ENCODE data around the gene OR9A2.
A peak's percentile ranks its signal among the peaks of the same experiment; 100 is the strongest.

The OR9A2 gene

DNA sequence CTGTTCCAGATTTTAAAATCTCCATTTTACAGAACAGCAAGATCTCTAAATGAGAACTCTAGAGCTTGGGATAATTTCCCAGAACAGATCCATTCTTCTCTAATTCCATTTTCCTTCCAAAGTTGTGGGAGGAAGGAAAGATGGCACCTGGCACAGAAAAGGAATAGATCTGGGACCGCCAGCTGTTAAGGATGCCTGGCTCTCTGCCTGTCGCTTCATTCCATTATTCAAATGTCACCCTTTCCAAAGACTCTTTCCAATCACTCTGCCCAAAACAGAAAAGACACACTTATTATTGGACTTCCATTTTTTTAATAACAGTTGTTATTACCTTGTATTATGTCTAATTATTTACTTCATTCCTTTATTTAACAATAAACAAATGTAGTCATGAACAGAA lies 751 bp upstream of the OR9A2 start:
- H3K23ac ChIP-seq (ENCODE audit: low read length): no peak overlapping the region
- no peaks in the 10 kb centered on the region for H3K9me3 ChIP-seq (ENCODE audit: insufficient read depth, low read depth, low read length)
- no peak overlapping the region for H3K4me2 ChIP-seq (ENCODE audit: low read length)
- H2AFZ ChIP-seq (ENCODE audit: insufficient read depth, low read length, poor library complexity): no peak overlapping the region
- H3K14ac ChIP-seq (ENCODE audit: low read length): no peak overlapping the region
- no peaks in the 10 kb centered on the region for H3K79me1 ChIP-seq (ENCODE audit: low read length)
- H4K91ac ChIP-seq (ENCODE audit: low read depth, low read length): no peak overlapping the region
- H2BK12ac ChIP-seq (ENCODE audit: low read length): no peak overlapping the region
- H3K18ac ChIP-seq (ENCODE audit: low read length): no peak overlapping the region
- DNase-seq: no peak
- H3K4me1 ChIP-seq (ENCODE audit: control insufficient read depth in 1 of 2, insufficient read depth in 2 of 2, low read length in 2 of 2): no peaks in the 10 kb centered on the region
- no peak overlapping the region for H2BK120ac ChIP-seq (ENCODE audit: insufficient read depth, low read length, poor library complexity)
- H4K12ac ChIP-seq (ENCODE audit: low read depth, low read length): no peak overlapping the region
- H3K4me3 ChIP-seq (ENCODE audit: low read depth, low read length): no peak overlapping the region
- no peak overlapping the region for H2BK5ac ChIP-seq (ENCODE audit: low read depth, low read length, poor library complexity)
- no peak overlapping the region for H2AK5ac ChIP-seq (ENCODE audit: low read length)
- H4K8ac ChIP-seq (ENCODE audit: low read depth, low read length): no peak overlapping the region
- H3K79me2 ChIP-seq (ENCODE audit: control insufficient read depth, insufficient read depth, low read length, poor library complexity): no peaks in the 10 kb centered on the region
- H3K27ac ChIP-seq (ENCODE audit: low read depth, low read length): no peak overlapping the region
- H3K36me3 ChIP-seq (ENCODE audit: control insufficient read depth in 1 of 2, insufficient read depth in 2 of 2, low read length in 2 of 2): no peaks in the 10 kb centered on the region
- no peak overlapping the region for H3K9ac ChIP-seq (ENCODE audit: low read length)
- no CpG with 5 or more reads among the region's 2 CpGs for WGBS (ENCODE audit: extremely low coverage, insufficient coverage, insufficient read length)
- H3K4ac ChIP-seq (ENCODE audit: low read depth, low read length): no peak overlapping the region
- H3K27me3 ChIP-seq (ENCODE audit: insufficient read depth, low read length): no peaks in the 10 kb centered on the region

DNA sequence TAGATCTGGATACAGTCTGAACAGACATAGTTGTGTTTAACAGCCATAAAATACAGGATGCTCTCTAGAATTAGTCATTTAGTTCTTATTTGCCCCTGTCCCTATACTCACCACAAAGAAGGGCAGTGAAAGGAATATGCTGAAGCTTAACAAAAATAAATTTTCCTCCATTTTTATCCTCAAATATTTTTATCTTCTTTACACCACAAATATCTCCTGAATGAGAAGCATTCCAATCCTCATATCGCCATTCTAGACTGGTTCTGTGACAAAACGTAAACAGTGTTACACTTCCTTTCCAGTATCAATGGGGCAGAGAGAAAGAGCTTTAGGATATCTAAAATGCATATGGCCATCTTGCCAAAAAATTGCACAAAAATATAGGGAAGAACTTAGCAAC lies 1.6 kb downstream of the OR9A2 start:
- no peak overlapping the region for H3K4me3 ChIP-seq (ENCODE audit: low read depth, low read length)
- no peak overlapping the region for H3K4ac ChIP-seq (ENCODE audit: low read depth, low read length)
- no peaks in the 10 kb centered on the region for H3K27me3 ChIP-seq (ENCODE audit: insufficient read depth, low read length)
- no peak overlapping the region for H3K23ac ChIP-seq (ENCODE audit: low read length)
- no peak overlapping the region for H2AK5ac ChIP-seq (ENCODE audit: low read length)
- no peak overlapping the region for H4K8ac ChIP-seq (ENCODE audit: low read depth, low read length)
- no peak overlapping the region for H4K12ac ChIP-seq (ENCODE audit: low read depth, low read length)
- H4K91ac ChIP-seq (ENCODE audit: low read depth, low read length): no peak overlapping the region
- H3K36me3 ChIP-seq (ENCODE audit: control insufficient read depth in 1 of 2, insufficient read depth in 2 of 2, low read length in 2 of 2): no peaks in the 10 kb centered on the region
- H3K9me3 ChIP-seq (ENCODE audit: insufficient read depth, low read depth, low read length): no peaks in the 10 kb centered on the region
- H2AFZ ChIP-seq (ENCODE audit: insufficient read depth, low read length, poor library complexity): no peak overlapping the region
- DNase-seq: no peak
- no peak overlapping the region for H3K4me2 ChIP-seq (ENCODE audit: low read length)
- no peak overlapping the region for H2BK5ac ChIP-seq (ENCODE audit: low read depth, low read length, poor library complexity)
- H3K14ac ChIP-seq (ENCODE audit: low read length): no peak overlapping the region
- H3K79me2 ChIP-seq (ENCODE audit: control insufficient read depth, insufficient read depth, low read length, poor library complexity): no peaks in the 10 kb centered on the region
- no peak overlapping the region for H3K18ac ChIP-seq (ENCODE audit: low read length)
- WGBS (ENCODE audit: extremely low coverage, insufficient coverage, insufficient read length): no CpG with 5 or more reads among the region's 2 CpGs
- no peaks in the 10 kb centered on the region for H3K4me1 ChIP-seq (ENCODE audit: control insufficient read depth in 1 of 2, insufficient read depth in 2 of 2, low read length in 2 of 2)
- H2BK12ac ChIP-seq (ENCODE audit: low read length): no peak overlapping the region
- H2BK120ac ChIP-seq (ENCODE audit: insufficient read depth, low read length, poor library complexity): no peak overlapping the region
- H3K9ac ChIP-seq (ENCODE audit: low read length): no peak overlapping the region
- H3K79me1 ChIP-seq (ENCODE audit: low read length): no peaks in the 10 kb centered on the region
- no peak overlapping the region for H3K27ac ChIP-seq (ENCODE audit: low read depth, low read length)

DNA sequence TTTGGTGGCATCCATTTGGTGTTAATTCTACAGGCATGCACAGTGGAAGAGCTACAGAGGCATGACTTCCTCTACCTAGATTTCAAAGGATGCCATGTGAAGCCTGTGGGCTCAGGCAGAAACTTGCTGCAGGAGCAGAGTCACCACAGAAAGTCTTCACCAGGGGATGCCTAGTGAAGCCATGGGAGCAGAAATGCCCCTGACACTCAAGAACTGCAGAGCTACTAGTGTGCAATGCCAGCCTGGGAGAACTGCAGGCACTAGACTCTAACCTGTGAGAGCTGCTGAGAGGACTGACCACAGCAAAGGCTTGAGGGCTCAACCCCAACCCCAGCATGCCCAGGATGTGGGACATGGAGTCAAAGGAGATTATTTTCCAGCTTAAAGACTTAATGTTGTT lies 3.9 kb downstream of the OR9A2 start:
- Histone ChIP-seq H3K4me2 (ENCODE audit: low read length) (no peak overlapping the region), H3K18ac (ENCODE audit: low read length) (no peak overlapping the region), H2AK5ac (ENCODE audit: low read length) (no peak overlapping the region), H3K4me3 (ENCODE audit: low read depth, low read length) (no peak overlapping the region), H3K4me1 (ENCODE audit: control insufficient read depth in 1 of 2, insufficient read depth in 2 of 2, low read length in 2 of 2) (no peaks in the 10 kb centered on the region), H4K8ac (ENCODE audit: low read depth, low read length) (no peak overlapping the region), H2AFZ (ENCODE audit: insufficient read depth, low read length, poor library complexity) (no peak overlapping the region), H3K4ac (ENCODE audit: low read depth, low read length) (no peak overlapping the region), H3K36me3 (ENCODE audit: control insufficient read depth in 1 of 2, insufficient read depth in 2 of 2, low read length in 2 of 2) (no peaks in the 10 kb centered on the region), H2BK12ac (ENCODE audit: low read length) (no peak overlapping the region), H3K9ac (ENCODE audit: low read length) (no peak overlapping the region), H3K79me2 (ENCODE audit: control insufficient read depth, insufficient read depth, low read length, poor library complexity) (no peaks in the 10 kb centered on the region), H4K91ac (ENCODE audit: low read depth, low read length) (no peak overlapping the region), H3K27me3 (ENCODE audit: insufficient read depth, low read length) (no peaks in the 10 kb centered on the region), H3K79me1 (ENCODE audit: low read length) (no peaks in the 10 kb centered on the region), H3K27ac (ENCODE audit: low read depth, low read length) (no peak overlapping the region), H2BK5ac (ENCODE audit: low read depth, low read length, poor library complexity) (no peak overlapping the region), H3K9me3 (ENCODE audit: insufficient read depth, low read depth, low read length) (no peaks in the 10 kb centered on the region), H3K14ac (ENCODE audit: low read length) (no peak overlapping the region), H4K12ac (ENCODE audit: low read depth, low read length) (no peak overlapping the region), H3K23ac (ENCODE audit: low read length) (no peak overlapping the region), H2BK120ac (ENCODE audit: insufficient read depth, low read length, poor library complexity) (no peak overlapping the region)
- DNase-seq: no peak

DNA sequence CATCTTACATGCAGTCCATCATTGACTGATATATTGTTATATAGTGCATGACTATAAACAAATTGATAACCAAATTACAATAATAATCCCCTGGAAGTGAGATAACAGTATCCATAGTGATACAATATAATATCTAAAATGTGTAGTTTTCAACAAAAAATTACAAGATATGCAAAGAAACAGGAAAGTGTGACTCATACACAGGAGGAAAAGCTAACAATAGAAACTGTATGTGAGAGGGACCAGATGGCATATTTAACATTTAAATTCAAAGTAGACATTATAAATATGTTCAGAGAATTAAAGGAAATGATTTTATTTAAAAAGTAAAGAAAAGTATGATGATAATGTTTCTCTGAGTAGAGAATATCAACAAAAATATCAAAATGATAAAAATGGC lies 8.0 kb downstream of the OR9A2 start:
- H3K23ac ChIP-seq (ENCODE audit: low read length): no peak overlapping the region
- H2AK5ac ChIP-seq (ENCODE audit: low read length): no peak overlapping the region
- H3K18ac ChIP-seq (ENCODE audit: low read length): no peak overlapping the region
- no peaks in the 10 kb centered on the region for H3K27me3 ChIP-seq (ENCODE audit: insufficient read depth, low read length)
- H3K9me3 ChIP-seq (ENCODE audit: insufficient read depth, low read depth, low read length): no peaks in the 10 kb centered on the region
- H3K4me2 ChIP-seq (ENCODE audit: low read length): no peak overlapping the region
- peaks cover 8 to 11% of the 10 kb centered on the region in 2 experiments for H3K4me1 ChIP-seq (ENCODE audit: control insufficient read depth in 1 of 2, insufficient read depth in 2 of 2, low read length in 2 of 2)
- no peak overlapping the region for H4K8ac ChIP-seq (ENCODE audit: low read depth, low read length)
- no peaks in the 10 kb centered on the region for H3K36me3 ChIP-seq (ENCODE audit: control insufficient read depth in 1 of 2, insufficient read depth in 2 of 2, low read length in 2 of 2)
- H3K79me1 ChIP-seq (ENCODE audit: low read length): peaks cover 7% of the 10 kb centered on the region
- DNase-seq: no peak
- H3K9ac ChIP-seq (ENCODE audit: low read length): no peak overlapping the region
- no peak overlapping the region for H2AFZ ChIP-seq (ENCODE audit: insufficient read depth, low read length, poor library complexity)
- no peak overlapping the region for H2BK12ac ChIP-seq (ENCODE audit: low read length)
- no peak overlapping the region for H4K91ac ChIP-seq (ENCODE audit: low read depth, low read length)
- no peak overlapping the region for H2BK5ac ChIP-seq (ENCODE audit: low read depth, low read length, poor library complexity)
- no peak overlapping the region for H2BK120ac ChIP-seq (ENCODE audit: insufficient read depth, low read length, poor library complexity)
- no peak overlapping the region for H3K4me3 ChIP-seq (ENCODE audit: low read depth, low read length)
- H3K14ac ChIP-seq (ENCODE audit: low read length): no peak overlapping the region
- H3K79me2 ChIP-seq (ENCODE audit: control insufficient read depth, insufficient read depth, low read length, poor library complexity): no peaks in the 10 kb centered on the region
- H4K12ac ChIP-seq (ENCODE audit: low read depth, low read length): no peak overlapping the region
- no peak overlapping the region for H3K27ac ChIP-seq (ENCODE audit: low read depth, low read length)
- H3K4ac ChIP-seq (ENCODE audit: low read depth, low read length): no peak overlapping the region

DNA sequence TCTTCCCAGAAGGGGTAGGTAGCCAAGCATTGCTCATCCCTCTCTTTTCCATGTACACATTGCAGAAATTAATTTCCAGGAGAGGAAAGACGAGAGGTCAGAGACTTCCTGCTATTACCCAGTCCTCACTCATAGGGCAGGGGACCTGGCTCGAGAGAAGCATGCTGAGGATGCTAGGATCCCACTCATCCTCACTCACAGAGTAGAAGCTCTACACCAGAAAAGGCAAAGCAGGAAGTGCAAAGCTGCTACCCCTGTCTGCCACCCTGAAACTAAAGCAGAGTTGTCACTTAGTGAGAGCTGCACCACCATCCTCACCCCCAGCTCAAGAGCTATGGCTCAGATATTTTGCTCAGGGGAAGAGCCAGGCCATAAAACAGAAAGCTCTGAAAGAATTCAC lies 9.9 kb downstream of the OR9A2 start:
- Histone ChIP-seq H3K18ac (ENCODE audit: low read length) (no peak overlapping the region), H4K12ac (ENCODE audit: low read depth, low read length) (no peak overlapping the region), H3K14ac (ENCODE audit: low read length) (peak overlapping the region; percentile 8), H3K9me3 (ENCODE audit: insufficient read depth, low read depth, low read length) (no peaks in the 10 kb centered on the region), H3K27ac (ENCODE audit: low read depth, low read length) (peak overlapping the region; percentile 87), H4K8ac (ENCODE audit: low read depth, low read length) (peak overlapping the region; percentile 38), H2AK5ac (ENCODE audit: low read length) (no peak overlapping the region), H3K23ac (ENCODE audit: low read length) (peak overlapping the region; percentile 42), H3K4me1 (ENCODE audit: control insufficient read depth in 1 of 2, insufficient read depth in 2 of 2, low read length in 2 of 2) (peaks cover 8 to 11% of the 10 kb centered on the region in 2 experiments), H3K79me2 (ENCODE audit: control insufficient read depth, insufficient read depth, low read length, poor library complexity) (no peaks in the 10 kb centered on the region), H3K4ac (ENCODE audit: low read depth, low read length) (no peak overlapping the region), H4K91ac (ENCODE audit: low read depth, low read length) (peak overlapping the region; percentile 21), H3K36me3 (ENCODE audit: control insufficient read depth in 1 of 2, insufficient read depth in 2 of 2, low read length in 2 of 2) (no peaks in the 10 kb centered on the region), H3K9ac (ENCODE audit: low read length) (peak overlapping the region; percentile 36), H3K4me3 (ENCODE audit: low read depth, low read length) (no peak overlapping the region), H3K27me3 (ENCODE audit: insufficient read depth, low read length) (no peaks in the 10 kb centered on the region), H2BK12ac (ENCODE audit: low read length) (peak overlapping the region; percentile 30), H3K79me1 (ENCODE audit: low read length) (peaks cover 7% of the 10 kb centered on the region), H2AFZ (ENCODE audit: insufficient read depth, low read length, poor library complexity) (no peak overlapping the region), H3K4me2 (ENCODE audit: low read length) (peak overlapping the region; percentile 17), H2BK5ac (ENCODE audit: low read depth, low read length, poor library complexity) (peak overlapping the region; percentile 7), H2BK120ac (ENCODE audit: insufficient read depth, low read length, poor library complexity) (peak overlapping the region; percentile 57)
- WGBS (ENCODE audit: extremely low coverage, insufficient coverage, insufficient read length): no CpG with 5 or more reads among the region's 2 CpGs
- DNase-seq: no peak

Data from trophoblast cell (in vitro differentiated cells and primary cell).